Suprapubic skin (tissue), 4 donors: Measurements from ENCODE around the gene C2CD4A. TPM values are rescaled to one million over a fixed set of nuclear protein-coding genes. Genes with fewer than 3 reads are reported as not detected.

Experiments used
- DNase-seq, 2 donors: peaks; one replicate each; pipeline ENCODE4 v3.0.0-alpha.2; 2019; ENCODE audit warnings: low spot score in 2 of 2
- H3K27ac ChIP-seq: fragments of 200-600 bp; sonication (generic); one replicate; pipeline ENCODE4 v1.5.1; 2019
- H3K27me3 ChIP-seq: fragments of 200-600 bp; sonication (generic); one replicate; pipeline ENCODE4 v1.5.1; 2019
- H3K36me3 ChIP-seq: fragments of 200-600 bp; sonication (generic); one replicate; pipeline ENCODE4 v1.5.1; 2019
- H3K4me1 ChIP-seq: fragments of 200-600 bp; sonication (generic); one replicate; pipeline ENCODE4 v1.5.1; 2019
- H3K4me3 ChIP-seq: fragments of 200-600 bp; sonication (generic); one replicate; pipeline ENCODE4 v1.5.1; 2019; ENCODE audit warnings: mild to moderate bottlenecking
- H3K9me3 ChIP-seq: fragments of 200-600 bp; sonication (generic); one replicate; pipeline ENCODE4 v1.5.1; 2019
- CTCF ChIP-seq, 2 donors: fragments of 200-600 bp in 1 of 2; fragments of 450-650 bp in 1 of 2; sonication (generic) in 1 of 2; IDR thresholded peaks; one replicate each; pipeline ENCODE4 v1.5.1; 2016 to 2019; ENCODE audit warnings: antibody characterized with exemption in 2 of 2, mild to moderate bottlenecking in 1 of 2, moderate library complexity in 1 of 2
- EP300 ChIP-seq: sonication (generic); formaldehyde crosslinking; IDR thresholded peaks from one replicate; pipeline ENCODE4 v1.6.1; 2017; ENCODE audit warnings: antibody characterized with exemption
- POLR2A ChIP-seq, 2 donors: fragments of 450-650 bp; IDR thresholded peaks; one replicate each; pipeline ENCODE4 v1.6.1; 2017; ENCODE audit warnings: antibody characterized with exemption in 2 of 2, mild to moderate bottlenecking in 2 of 2, moderate library complexity in 2 of 2
- POLR2AphosphoS5 ChIP-seq, 3 donors: sonication (generic); formaldehyde crosslinking; IDR thresholded peaks; one replicate each; pipeline ENCODE4 v1.6.1; 2017; ENCODE audit warnings: antibody characterized with exemption in 3 of 3
- WGBS: methylation state at CpG from one replicate; pipeline ENCODE4 v1.1.5; 2018; 5-methylcytosine and 5-hydroxymethylcytosine counted together
- total RNA-seq, 4 donors: library from RNA; depleted of rRNA; stranded (reverse); fragments of >200 nt; gene quantifications; one replicate each; pipeline ENCODE4 v1.1.0, GENCODE V29; 2016

The C2CD4A gene
- total RNA-seq, 4 donors from 2014 or later, result 0.45 to 0.62 TPM; not detected in 2

- DNase-seq, result no peak
- Histone ChIP-seq H3K36me3 (no peaks in the 10 kb centered on the region), H3K4me3 (no peak overlapping the region), H3K4me1 (peaks cover 29% of the 10 kb centered on the region), H3K27ac (no peak overlapping the region), H3K9me3 (no peaks in the 10 kb centered on the region), H3K27me3 (no peaks in the 10 kb centered on the region)
- 83% methylated on average over 5 of the region's 5 CpGs for WGBS
- TF ChIP-seq POLR2A (IDR thresholded peaks at IDR 0.05), result no peak
- no peak for TF ChIP-seq EP300
- no peak for TF ChIP-seq CTCF (IDR thresholded peaks at IDR 0.05)
- TF ChIP-seq POLR2AphosphoS5 (IDR thresholded peaks at IDR 0.05), result no peak
These were observed 8.3 kb upstream of the C2CD4A start for GRCh38 chr15:62058327-62059028.

GRCh38 chr15:62059108-62059815 is 7.5 kb upstream of the C2CD4A start:
- H3K36me3 ChIP-seq, result no peaks in the 10 kb centered on the region
- peak overlapping the region; percentile 94 for H3K27ac ChIP-seq
- peaks cover 37% of the 10 kb centered on the region for H3K4me1 ChIP-seq
- DNase-seq, result no peak
- H3K4me3 ChIP-seq, result peak overlapping the region; percentile 99
- H3K9me3 ChIP-seq, result no peaks in the 10 kb centered on the region
- no peaks in the 10 kb centered on the region for H3K27me3 ChIP-seq
- WGBS, result 5% methylated on average over 13 of the region's 13 CpGs
- no peak for TF ChIP-seq POLR2AphosphoS5 (IDR thresholded peaks at IDR 0.05)
- TF ChIP-seq CTCF (IDR thresholded peaks at IDR 0.05), result no peak
- no peak for TF ChIP-seq POLR2A (IDR thresholded peaks at IDR 0.05)
- no peak for TF ChIP-seq EP300

GRCh38 chr15:62059816-62060112 is 7.0 kb upstream of the C2CD4A start:
- peaks cover 41% of the 10 kb centered on the region for H3K4me1 ChIP-seq
- TF ChIP-seq POLR2A (IDR thresholded peaks at IDR 0.05) (no peak), POLR2AphosphoS5 (IDR thresholded peaks at IDR 0.05) (no peak), EP300 (no peak)
- no peaks in the 10 kb centered on the region for H3K36me3 ChIP-seq
- WGBS, result 0% methylated on average over 17 of the region's 19 CpGs
- no peaks in the 10 kb centered on the region for H3K9me3 ChIP-seq
- H3K27ac ChIP-seq, result peak overlapping the region; percentile 94
- H3K27me3 ChIP-seq, result no peaks in the 10 kb centered on the region
- peak in 1 of 2 donors; percentile 73 for DNase-seq
- peak overlapping the region; percentile 99 for H3K4me3 ChIP-seq

GRCh38 chr15:62060113-62060895 is 6.5 kb upstream of the C2CD4A start, which contains the start of gene VPS13C:
VPS13C (minus strand) TSS chr15:62060447; CDS start chr15:62060374, 73 bp downstream.
- Histone ChIP-seq H3K4me3 (peak within 1 kb of the TSS; percentile 99), H3K36me3 (no peaks in the 10 kb centered on the region), H3K9me3 (no peaks in the 10 kb centered on the region), H3K27ac (peak within 1 kb of the TSS; percentile 94), H3K27me3 (no peaks in the 10 kb centered on the region), H3K4me1 (peaks cover 43% of the 10 kb centered on the region)
- DNase-seq, result peak; percentile 92 to 94
- TF ChIP-seq EP300 (no peak), POLR2A (IDR thresholded peaks at IDR 0.05) (peak in 1 of 2 donors; percentile 61), CTCF (IDR thresholded peaks at IDR 0.05) (peak; percentile 53 to 83), POLR2AphosphoS5 (IDR thresholded peaks at IDR 0.05) (no peak)
- WGBS, result 0% methylated on average over 29 of the region's 73 CpGs

GRCh38 chr15:62060896-62061280 is 5.9 kb upstream of the C2CD4A start:
- TF ChIP-seq CTCF (IDR thresholded peaks at IDR 0.05) (no peak), POLR2AphosphoS5 (IDR thresholded peaks at IDR 0.05) (no peak), POLR2A (IDR thresholded peaks at IDR 0.05) (no peak), EP300 (no peak)
- H3K27ac ChIP-seq, result peak overlapping the region; percentile 94
- H3K27me3 ChIP-seq, result no peaks in the 10 kb centered on the region
- no peaks in the 10 kb centered on the region for H3K9me3 ChIP-seq
- H3K4me3 ChIP-seq, result peak overlapping the region; percentile 99
- H3K4me1 ChIP-seq, result peaks cover 48% of the 10 kb centered on the region
- H3K36me3 ChIP-seq, result no peaks in the 10 kb centered on the region
- DNase-seq, result no peak
- WGBS, result 4% methylated on average over 12 of the region's 12 CpGs
